Peyer's patch (tissue), 4 donors: ENCODE measurements around the gene EREG. TPM values are rescaled to one million over a fixed set of nuclear protein-coding genes. Genes with fewer than 3 reads are reported as not detected.

Source experiments
- DNase-seq, 3 donors: peaks; one replicate each; pipeline ENCODE4 v3.0.0-alpha.2; 2017 to 2019
- H3K27ac ChIP-seq, 4 donors: fragments of 200-600 bp; sonication (generic); one replicate each; pipeline ENCODE4 v1.5.1; 2016 to 2019
- H3K27me3 ChIP-seq, 2 donors: fragments of 200-600 bp; sonication (generic); one replicate each; pipeline ENCODE4 v1.5.1; 2019
- H3K36me3 ChIP-seq, 3 donors: fragments of 200-600 bp; sonication (generic); one replicate each; pipeline ENCODE4 v1.5.1; 2016 to 2019
- H3K4me1 ChIP-seq, 4 donors: fragments of 200-600 bp; sonication (generic); one replicate each; pipeline ENCODE4 v1.5.1; 2016 to 2019
- H3K4me3 ChIP-seq, 4 donors: fragments of 200-600 bp; sonication (generic); 1 replicate in 3 of 4; 2 replicates in 1 of 4; pipeline ENCODE4 v1.5.1; 2016 to 2019; ENCODE audit warnings: mild to moderate bottlenecking in 1 of 4
- H3K9me3 ChIP-seq, 4 donors: fragments of 200-600 bp; sonication (generic); one replicate each; pipeline ENCODE4 v1.5.1; 2016 to 2019; ENCODE audit warnings: mild to moderate bottlenecking in 1 of 4
- CTCF ChIP-seq, 6 experiments: fragments of 450-650 bp in 4 of 6; fragments of 200-600 bp in 2 of 6; sonication (generic) in 1 of 6; IDR thresholded peaks; one replicate each; pipeline ENCODE4 v1.5.1; 2017 to 2019; ENCODE audit warnings: antibody characterized with exemption in 6 of 6, mild to moderate bottlenecking in 3 of 6, moderate library complexity in 1 of 6
- POLR2A ChIP-seq, 2 donors: fragments of 450-650 bp; IDR thresholded peaks; one replicate each; pipeline ENCODE4 v1.5.1; 2017; ENCODE audit warnings: antibody characterized with exemption in 2 of 2, mild to moderate bottlenecking in 2 of 2, moderate library complexity in 2 of 2
- total RNA-seq, 4 donors: library from RNA; depleted of rRNA; stranded (reverse); fragments of >200 nt; gene quantifications; one replicate each; pipeline ENCODE4 v1.1.0, GENCODE V29; 2016

Gene EREG
- total RNA-seq, 4 donors from 2014 or later = 1.1 to 2.8 (median 1.7) TPM; not detected in 1

- Histone ChIP-seq H3K4me3 (no peak overlapping the region), H3K27ac (no peak overlapping the region), H3K27me3 (no peaks in the 10 kb centered on the region), H3K36me3 (no peaks in the 10 kb centered on the region), H3K4me1 (no peaks in the 10 kb centered on the region), H3K9me3 (no peaks in the 10 kb centered on the region)
- no peak for DNase-seq
- TF ChIP-seq CTCF (IDR thresholded peaks at IDR 0.05) = no peak
- no peak for TF ChIP-seq POLR2A (IDR thresholded peaks at IDR 0.05)
These were observed 11.1 kb upstream of the EREG start for GRCh38 chr4:74353858-74354257.

- Histone ChIP-seq H3K27ac (no peak overlapping the region), H3K27me3 (no peaks in the 10 kb centered on the region), H3K36me3 (no peaks in the 10 kb centered on the region), H3K9me3 (no peaks in the 10 kb centered on the region), H3K4me1 (no peaks in the 10 kb centered on the region), H3K4me3 (no peak overlapping the region)
- TF ChIP-seq POLR2A (IDR thresholded peaks at IDR 0.05) (no peak), CTCF (IDR thresholded peaks at IDR 0.05) (no peak)
- no peak for DNase-seq
These were observed 7.0 kb upstream of the EREG start for GRCh38 chr4:74357965-74358364.

GRCh38 chr4:74361671-74362070, 3.3 kb upstream of the EREG start:
- no peak for DNase-seq
- Histone ChIP-seq H3K36me3 (no peaks in the 10 kb centered on the region), H3K4me3 (no peak overlapping the region), H3K27ac (no peak overlapping the region), H3K27me3 (no peaks in the 10 kb centered on the region), H3K9me3 (no peaks in the 10 kb centered on the region), H3K4me1 (peaks cover 0 to 15% (median 0%) of the 10 kb centered on the region in 4 donors)
- no peak for TF ChIP-seq POLR2A (IDR thresholded peaks at IDR 0.05)
- TF ChIP-seq CTCF (IDR thresholded peaks at IDR 0.05) = no peak

- Histone ChIP-seq H3K4me3 (no peak overlapping the region), H3K9me3 (no peaks in the 10 kb centered on the region), H3K27ac (no peak overlapping the region), H3K27me3 (no peaks in the 10 kb centered on the region), H3K36me3 (no peaks in the 10 kb centered on the region), H3K4me1 (peaks cover 0 to 20% (median 0%) of the 10 kb centered on the region in 4 donors)
- TF ChIP-seq POLR2A (IDR thresholded peaks at IDR 0.05) = no peak
- no peak for TF ChIP-seq CTCF (IDR thresholded peaks at IDR 0.05)
- DNase-seq = no peak
These were observed 2.6 kb upstream of the EREG start for GRCh38 chr4:74362347-74362746.

- TF ChIP-seq CTCF (IDR thresholded peaks at IDR 0.05) (no peak), POLR2A (IDR thresholded peaks at IDR 0.05) (no peak)
- peak overlapping the region in 1 of 4 donors; percentile 59 for H3K4me3 ChIP-seq
- no peaks in the 10 kb centered on the region for H3K27me3 ChIP-seq
- no peak overlapping the region for H3K27ac ChIP-seq
- no peaks in the 10 kb centered on the region for H3K36me3 ChIP-seq
- peaks cover 0 to 20% (median 0%) of the 10 kb centered on the region in 4 donors for H3K4me1 ChIP-seq
- DNase-seq = no peak
- H3K9me3 ChIP-seq = no peaks in the 10 kb centered on the region
These were observed 691 bp upstream of the EREG start for GRCh38 chr4:74364256-74364651.

- Histone ChIP-seq H3K27ac (peak overlapping the region in 2 of 4 donors; percentile 6 to 26), H3K36me3 (no peaks in the 10 kb centered on the region), H3K4me1 (peaks cover 0 to 20% (median 0%) of the 10 kb centered on the region in 4 donors), H3K4me3 (peak overlapping the region in 3 of 4 donors; percentile 8 to 59 (median 57)), H3K9me3 (no peaks in the 10 kb centered on the region), H3K27me3 (no peaks in the 10 kb centered on the region)
- DNase-seq = peak in 2 of 3 donors; percentile 62
- TF ChIP-seq POLR2A (IDR thresholded peaks at IDR 0.05) = no peak
- TF ChIP-seq CTCF (IDR thresholded peaks at IDR 0.05) = no peak
These were observed 816 bp downstream of the EREG start for GRCh38 chr4:74365761-74366160.
